GM21515 (cell line): ENCODE measurements around the gene AGPAT3.

Experiments
- ATAC-seq: cut with Tn5 transposase; IDR thresholded peaks from one replicate; pipeline ENCODE4 v1.9.1; 2021; ENCODE audit not compliant: unreplicated experiment

AGPAT3 gene

GRCh38 chr21:44013380-44014088, 148.5 kb downstream of the AGPAT3 start:
- no peak for ATAC-seq

GRCh38 chr21:44017601-44018000, 152.6 kb downstream of the AGPAT3 start:
- ATAC-seq, result no peak

- ATAC-seq, result no peak
Observed at GRCh38 chr21:44018127-44018526, 153.1 kb downstream of the AGPAT3 start.

- no peak for ATAC-seq
Observed at GRCh38 chr21:44018813-44019567, 154.0 kb downstream of the AGPAT3 start.

- no peak for ATAC-seq
Observed at GRCh38 chr21:44019568-44019958, 154.5 kb downstream of the AGPAT3 start.

GRCh38 chr21:44020551-44020950, 155.5 kb downstream of the AGPAT3 start:
- ATAC-seq, result no peak

GRCh38 chr21:44021064-44021463, 156.0 kb downstream of the AGPAT3 start:
- ATAC-seq, result no peak

GRCh38 chr21:44024257-44024656, 159.2 kb downstream of the AGPAT3 start:
- ATAC-seq, result no peak

- ATAC-seq, result no peak
Observed at GRCh38 chr21:44024887-44025353, 159.9 kb downstream of the AGPAT3 start.

GRCh38 chr21:44027607-44028286, 162.7 kb downstream of the AGPAT3 start:
- ATAC-seq, result no peak

GRCh38 chr21:44028287-44028659, 163.2 kb downstream of the AGPAT3 start:
- ATAC-seq, result no peak

GRCh38 chr21:44029460-44030087, 164.6 kb downstream of the AGPAT3 start:
- no peak for ATAC-seq

- no peak for ATAC-seq
Observed at GRCh38 chr21:44035244-44035643, 170.2 kb downstream of the AGPAT3 start.
